CD4-positive, alpha-beta T cell treated with Interleukin-6 for 4 hours (primary cell): ENCODE results near the gene IGFBP7.

Experiments used
- DNase-seq: peaks from one replicate; pipeline ENCODE4 v3.0.0-alpha.2; 2020; ENCODE audit warnings: mixed read lengths

IGFBP7 gene

DNA sequence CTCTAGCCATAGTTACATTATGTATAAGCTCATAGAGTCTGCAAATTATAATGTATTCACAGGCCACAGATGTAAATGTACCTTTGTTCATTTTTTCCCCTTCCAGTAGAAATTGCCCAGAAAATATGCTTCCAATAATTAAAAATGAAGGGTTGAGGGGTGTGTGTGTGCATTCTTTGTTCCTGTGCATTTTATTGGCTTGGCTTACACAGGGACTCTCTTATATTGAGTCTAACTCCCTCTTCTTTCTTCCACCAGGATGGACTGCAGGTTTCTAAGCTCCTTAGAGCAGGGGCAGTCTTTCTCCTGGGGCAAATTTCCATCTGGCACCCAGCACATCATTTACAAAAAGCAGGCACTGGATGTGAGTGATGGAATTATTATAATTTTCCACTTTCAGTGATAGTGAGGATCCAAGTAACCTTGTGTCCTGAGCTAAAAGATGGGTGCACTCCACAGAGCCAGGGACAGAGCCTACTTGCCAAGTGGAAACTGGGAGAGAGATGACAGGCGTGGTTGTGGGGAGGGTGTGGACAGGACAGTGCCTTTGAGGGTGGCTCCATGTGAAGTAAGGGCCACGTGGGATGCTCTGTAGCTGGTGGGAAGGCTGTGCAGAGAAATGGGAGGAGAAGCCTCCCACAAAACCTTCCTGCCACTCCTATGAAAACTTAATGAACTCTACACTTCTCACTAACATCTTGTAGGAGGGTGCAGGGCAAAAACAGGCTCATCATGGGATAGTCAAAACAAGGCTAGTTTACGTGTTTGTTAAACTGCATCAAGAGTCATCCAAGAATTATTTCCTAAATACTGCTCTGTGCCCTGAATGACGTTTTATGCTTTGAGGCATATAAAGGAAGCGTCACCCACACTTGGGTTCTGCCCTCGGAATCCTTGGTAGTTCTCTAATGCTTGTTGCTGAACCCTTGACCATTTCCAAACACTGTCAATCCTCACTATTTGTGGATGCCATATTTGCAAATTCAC, 16.0 kb downstream of the IGFBP7 start:
- no peak for DNase-seq

DNA sequence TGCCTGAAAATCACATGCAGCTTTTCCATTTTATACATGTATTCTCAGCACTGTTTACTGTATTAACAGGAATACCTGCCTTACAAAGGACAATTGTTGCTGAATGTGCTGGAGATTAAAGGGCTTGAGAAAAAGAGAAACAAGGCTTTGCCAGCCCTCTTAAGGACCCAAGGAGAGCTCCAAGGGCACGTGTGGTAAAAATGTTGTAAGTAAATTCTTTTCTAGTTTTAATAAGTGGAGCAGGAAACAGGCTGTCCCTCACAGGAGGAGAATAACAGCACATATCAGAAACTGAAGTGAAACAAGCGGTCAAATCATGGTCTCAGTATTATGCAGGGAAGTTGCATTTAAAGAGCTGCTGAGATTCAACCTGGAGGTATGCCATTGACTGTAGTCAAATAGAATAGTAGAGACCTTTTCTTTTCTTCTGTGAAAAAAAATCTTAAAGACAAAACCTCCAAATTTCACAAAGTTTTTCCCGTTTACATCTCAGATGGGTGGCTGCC, 18.5 kb downstream of the IGFBP7 start:
- DNase-seq = no peak

DNA sequence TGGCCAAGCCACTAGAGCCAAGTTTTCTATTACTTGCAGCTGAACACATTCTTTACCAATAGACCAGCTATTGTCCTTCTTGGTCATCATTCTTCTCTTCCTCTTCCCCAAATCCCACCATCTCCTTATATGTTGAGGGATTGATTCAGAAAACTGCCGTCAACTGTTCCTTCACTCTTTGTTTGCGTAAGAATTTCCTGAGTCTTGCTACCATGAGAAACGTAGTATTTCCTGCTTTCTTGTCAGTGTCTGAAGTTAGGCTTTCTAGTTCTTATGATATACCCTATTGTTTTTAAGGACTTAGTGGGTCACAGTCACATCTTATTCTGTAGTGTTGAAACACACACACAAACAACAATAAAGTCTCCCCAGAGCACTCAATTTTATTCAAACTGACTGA, 20.1 kb downstream of the IGFBP7 start:
- DNase-seq = no peak

DNA sequence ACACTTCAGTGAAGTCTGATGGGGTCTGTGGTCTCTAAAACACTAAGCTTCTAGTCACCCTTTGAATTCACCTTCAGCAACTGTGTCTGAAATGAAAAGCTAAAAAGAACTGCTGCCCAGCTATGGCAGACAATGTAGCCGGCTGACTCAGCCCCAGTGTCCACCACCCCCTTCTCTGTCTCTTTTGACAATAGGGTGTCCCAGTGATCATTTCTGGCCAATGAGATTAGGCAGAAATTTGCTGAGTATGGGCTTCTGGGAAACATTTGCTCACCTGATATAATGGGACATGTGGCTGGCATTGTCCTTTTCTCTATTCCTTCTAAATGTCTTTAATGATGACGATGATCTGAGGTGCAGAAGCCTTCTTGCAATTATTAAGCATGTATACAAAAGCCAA, 20.6 kb downstream of the IGFBP7 start:
- no peak for DNase-seq

DNA sequence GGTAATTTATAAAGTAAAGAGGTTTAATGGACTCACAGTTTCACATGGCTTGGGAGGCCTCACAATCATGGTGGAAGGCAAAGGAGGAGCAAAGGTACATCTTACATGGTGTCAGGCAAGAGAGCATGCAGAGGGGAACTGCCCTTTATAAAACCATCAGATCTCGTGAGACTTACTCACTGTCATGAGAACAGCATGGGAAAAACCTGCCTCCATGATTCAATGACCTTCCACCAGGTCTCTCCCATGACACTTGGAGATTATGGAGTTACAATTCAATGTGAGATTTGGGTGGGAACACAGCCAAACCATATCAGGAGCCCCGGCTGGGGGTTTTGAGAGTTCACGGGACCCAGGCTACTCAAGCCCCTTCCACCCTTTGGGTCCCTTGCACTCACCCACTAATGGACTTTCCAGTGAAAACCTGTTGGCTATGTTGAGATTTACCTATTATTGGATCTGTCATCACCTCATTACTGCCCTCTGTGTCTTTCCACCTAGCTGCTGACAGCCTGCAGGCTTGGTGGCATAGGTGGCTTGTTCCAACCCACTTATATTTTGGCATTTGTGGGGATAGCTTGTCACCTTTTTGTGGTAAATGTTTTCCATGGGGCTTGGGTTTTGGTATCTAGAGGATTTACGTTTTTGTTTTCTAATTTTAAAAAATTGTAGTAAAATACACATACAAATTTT, 24.0 kb downstream of the IGFBP7 start:
- DNase-seq = no peak

DNA sequence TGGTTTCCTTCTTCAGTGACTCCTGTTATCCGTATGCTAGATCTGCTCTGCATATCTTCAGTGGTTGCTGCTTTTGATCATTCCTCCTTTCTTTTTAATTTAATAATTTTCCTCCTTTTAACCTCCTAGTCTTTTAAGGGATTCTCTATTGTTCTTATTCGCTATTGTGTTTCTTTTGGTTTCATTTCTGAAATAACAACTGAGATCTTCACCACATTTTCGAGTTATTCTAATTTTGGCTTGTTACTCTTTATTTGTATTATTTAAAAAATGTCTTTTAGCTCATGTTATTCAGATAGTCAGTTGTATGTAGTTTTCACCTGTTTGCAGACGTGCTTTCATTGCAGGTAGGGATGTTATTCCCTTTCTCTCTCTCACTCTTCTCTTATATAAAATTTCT, 24.9 kb downstream of the IGFBP7 start:
- DNase-seq = no peak

DNA sequence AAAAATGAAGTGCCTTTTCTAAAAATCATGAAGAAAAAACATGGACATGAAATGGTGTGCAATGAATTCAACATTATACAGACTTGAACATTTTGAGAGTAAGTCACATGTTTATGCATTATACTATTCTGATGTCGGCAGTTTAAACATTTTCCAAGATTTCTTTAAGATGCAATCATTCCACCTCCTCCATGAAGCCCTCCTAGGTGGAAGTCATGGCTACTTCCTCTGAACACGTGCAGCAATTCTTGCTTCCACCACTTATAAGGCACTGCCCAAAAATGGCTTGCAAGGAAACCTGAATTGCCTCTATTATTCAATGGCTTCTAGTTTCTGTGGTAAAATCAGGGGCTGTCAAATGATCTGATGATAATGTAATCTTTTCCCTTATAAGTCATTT, 25.8 kb downstream of the IGFBP7 start:
- no peak for DNase-seq

DNA sequence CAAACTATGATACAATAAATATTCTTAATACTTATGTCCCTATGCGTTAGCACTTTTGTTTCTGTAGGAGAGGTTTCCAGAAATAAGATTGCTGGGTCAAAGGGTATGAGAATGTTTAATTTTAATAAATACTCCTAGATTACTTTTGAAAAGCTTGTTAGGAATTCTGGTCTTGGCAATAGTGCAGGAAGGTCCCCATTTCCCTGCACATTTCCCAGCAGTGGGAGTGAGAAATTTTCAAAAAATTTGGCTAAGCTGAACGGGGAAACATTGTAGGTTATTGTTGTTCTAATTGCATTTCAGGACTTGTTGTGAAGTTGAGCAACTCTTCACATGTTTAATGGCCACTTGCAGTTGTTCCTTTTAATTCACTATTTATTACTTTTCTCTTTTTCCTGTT, 27.1 kb downstream of the IGFBP7 start:
- DNase-seq = no peak

DNA sequence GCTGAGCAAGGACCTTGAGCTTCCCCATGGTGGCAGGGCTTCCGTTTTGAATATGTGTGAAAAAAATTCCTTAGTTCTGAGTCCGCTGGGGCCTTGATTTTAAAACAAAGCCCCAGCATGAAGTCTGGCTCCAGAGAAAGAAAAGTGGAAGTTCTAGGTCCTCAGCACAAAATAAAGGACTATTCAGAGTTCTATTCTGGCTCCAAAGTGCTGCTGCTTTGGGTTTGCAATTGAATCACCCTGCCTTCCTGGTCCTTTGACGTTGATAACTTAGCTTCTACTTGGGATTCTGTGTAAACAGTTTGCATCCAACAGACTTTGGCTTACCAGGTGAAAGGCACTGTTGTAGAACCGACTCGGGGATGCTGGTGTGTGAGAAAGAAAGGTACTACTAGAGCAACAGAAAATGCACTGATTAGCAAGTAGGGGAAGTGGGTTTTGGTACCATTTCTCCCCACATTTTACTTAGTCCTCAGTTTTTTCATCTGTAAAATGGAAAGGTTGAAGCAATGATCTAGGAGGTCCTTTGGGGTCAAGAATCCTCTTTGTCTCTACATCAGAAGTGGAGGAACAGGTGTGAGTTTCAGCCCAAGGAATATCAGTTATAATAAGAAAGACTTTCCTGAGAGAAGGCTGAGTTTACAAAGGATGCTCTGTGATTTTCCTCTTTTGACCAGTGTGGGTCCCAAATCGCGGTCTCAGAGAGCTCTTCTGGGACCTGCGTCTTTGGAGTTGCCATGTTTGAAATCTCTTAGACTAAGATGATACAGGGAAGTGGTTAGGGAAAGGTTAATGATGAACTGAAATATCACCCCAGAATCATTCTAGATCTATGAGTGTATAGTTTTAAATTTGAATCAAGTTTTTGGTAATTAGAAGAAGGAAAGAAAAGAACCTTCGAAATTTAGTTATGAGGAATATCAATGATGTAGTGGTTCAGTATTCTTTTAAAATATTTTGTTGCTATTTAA, 28.2 kb downstream of the IGFBP7 start:
- no peak for DNase-seq

DNA sequence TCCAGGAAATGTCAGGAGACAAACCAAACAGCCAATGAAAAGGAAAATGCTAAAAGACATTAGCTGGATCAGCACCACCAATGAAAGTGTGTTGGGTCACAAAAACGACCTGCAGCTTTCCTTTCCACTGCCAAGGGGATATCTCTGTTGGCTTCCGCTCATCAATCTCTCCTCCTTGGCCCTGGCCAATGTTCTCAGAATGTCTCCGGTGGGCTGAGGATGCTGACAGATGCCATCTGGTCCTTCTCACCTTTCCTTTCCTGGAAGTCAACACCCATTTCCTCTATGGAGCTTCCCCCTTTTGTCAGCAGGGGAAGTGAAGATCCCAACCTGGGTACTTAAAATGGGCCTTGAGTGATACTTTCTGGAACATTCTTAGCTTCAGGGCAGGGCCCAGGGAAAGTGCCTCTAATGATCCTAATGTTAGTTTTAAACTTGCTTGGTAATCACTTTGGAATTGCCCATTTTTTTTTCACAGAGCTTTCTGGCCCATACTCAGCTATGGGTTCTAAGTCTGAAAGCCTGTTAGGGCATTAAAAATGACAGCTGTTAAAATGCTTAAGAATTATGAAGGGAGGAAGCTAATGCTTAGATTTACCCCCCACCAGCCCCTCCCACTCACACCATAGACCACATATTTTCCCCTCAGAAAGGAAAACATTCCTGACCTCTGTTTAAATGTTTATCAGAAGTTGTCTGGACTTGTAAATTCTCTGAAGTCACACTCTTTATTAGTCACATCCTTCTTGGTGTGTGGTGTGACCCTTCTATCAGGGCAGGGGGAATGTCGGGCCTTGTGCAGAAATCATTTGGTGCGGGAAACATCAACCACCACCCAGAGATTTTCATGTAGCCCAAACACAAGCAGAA, 29.2 kb downstream of the IGFBP7 start:
- no peak for DNase-seq

DNA sequence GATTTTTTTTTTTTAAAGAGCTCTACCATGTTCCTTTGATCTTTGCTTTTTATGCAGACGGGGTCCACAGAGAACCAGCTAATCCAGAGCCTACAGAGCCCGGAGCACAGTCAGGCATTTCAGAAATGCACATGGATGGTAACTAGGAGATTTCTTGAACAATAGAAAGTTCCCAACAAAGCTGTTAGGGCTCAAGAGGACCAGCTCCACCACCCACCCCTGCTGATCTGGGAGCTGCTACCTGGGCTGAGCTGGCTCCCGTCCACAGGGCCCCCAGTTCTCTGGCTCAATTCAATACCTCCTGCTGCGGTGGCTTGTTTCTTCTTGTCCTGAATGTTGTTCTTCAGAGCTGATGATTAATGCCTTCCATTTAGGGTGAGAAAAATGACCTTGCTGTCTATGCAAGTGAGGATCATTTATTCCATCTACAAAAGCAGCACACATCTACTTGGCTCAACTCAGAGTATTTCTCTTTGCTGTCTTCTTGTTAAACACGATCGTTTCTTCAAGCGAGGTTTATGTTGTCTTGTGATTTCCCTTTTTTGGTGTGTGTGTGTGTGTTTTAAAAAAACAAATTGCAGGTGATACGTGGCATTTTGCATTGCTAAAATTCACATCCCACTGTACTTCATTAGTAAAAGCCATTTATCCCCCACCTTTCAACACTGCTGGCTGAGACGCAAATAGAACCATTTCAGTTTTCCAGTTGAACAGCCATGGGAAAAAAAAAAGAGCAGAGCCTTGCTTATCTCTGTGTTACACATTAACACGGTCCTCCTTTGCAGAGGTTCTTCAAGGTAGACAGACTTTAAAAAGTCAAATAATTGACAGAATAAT, 31.3 kb downstream of the IGFBP7 start:
- no peak for DNase-seq

DNA sequence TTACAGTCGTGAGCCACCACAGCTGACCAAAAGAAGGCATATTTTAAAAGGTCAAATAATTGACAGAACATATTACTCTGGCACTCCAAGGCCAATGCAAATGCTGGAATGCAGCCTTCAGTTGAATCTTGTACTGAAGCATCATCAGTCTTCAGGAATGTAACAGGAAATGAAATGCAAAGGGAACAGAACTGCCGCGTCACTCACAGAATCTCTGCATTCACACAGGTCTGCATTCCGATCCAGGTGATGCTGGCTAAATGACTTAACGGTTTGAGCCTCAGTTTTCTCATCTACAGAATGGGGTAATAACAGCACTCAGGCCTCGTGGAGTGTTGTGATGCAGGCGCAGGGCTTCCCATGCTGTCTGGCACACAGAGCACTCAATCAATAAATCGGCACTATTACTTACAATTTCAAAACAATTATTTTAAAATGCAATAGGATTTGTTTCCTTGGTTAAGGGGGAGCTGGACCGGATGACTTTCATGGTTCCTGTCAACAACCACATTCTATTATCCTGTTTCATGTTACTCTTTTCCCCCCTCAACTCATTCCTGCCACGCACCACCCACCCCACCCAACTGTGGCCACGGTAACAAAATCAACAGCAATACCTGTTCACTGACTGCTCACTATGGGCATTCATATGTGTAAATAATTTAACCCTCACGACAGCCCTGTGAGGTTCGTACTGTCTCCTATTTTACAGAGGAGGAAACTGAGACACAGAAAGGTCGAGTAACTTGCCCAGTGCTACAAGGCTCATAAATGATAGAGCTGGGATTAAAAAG, 32.4 kb downstream of the IGFBP7 start:
- DNase-seq = no peak

DNA sequence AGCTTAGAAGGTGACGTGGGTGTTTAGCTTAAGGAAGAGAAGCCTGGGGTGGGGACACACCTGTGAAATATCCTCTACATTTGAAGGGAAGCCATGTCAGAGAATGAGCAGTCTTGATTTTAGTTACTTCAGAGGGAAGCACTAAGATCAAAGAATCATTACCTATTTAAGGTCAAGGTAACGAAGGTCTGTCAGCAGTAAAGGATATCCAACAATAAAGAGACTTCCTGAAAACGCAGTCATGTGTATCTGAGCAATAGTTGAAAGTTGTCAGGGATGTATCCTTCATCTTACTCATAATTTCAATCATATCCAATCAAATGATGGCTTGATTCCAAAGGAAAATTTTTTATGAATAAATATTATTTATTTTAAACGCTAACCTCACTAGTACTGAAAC, 33.5 kb downstream of the IGFBP7 start:
- DNase-seq = no peak

DNA sequence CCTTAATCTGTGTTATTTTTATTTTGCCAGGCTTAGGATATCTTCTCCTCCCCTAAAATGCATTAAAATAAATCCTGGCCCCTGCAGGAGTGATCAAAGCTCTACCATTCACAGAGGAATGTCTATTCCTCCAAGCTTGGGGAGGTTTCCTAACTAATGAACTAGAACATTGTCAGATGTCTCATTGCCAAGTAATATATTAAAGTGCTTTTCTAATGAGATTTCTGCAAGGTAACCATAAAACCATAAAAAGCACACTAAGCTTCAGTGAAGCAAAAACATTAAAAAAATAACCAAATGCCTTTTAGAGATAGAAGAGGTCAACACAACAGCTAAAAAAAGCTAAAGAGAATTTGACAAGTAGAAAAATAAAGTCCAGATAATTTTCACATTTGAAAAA, 34.8 kb downstream of the IGFBP7 start:
- DNase-seq = no peak

DNA sequence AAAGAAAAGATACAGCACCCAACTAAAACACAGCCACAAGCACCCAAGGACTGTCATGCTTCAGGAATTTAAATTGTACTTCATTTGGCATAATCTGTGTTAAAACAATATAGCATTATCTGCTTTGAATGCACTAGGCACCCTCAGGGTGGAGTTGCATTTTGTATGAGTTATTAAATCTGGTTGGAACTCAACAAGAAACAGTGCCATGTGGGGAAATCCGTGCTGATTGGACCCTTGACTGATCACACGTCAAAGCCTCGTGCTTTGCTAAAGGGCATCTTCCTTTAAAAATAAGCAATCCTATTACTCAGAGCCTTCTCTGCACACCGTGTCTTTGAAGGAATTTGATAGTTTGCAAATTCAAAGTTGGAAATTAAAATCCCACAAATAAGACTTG, 35.4 kb downstream of the IGFBP7 start:
- DNase-seq = no peak

DNA sequence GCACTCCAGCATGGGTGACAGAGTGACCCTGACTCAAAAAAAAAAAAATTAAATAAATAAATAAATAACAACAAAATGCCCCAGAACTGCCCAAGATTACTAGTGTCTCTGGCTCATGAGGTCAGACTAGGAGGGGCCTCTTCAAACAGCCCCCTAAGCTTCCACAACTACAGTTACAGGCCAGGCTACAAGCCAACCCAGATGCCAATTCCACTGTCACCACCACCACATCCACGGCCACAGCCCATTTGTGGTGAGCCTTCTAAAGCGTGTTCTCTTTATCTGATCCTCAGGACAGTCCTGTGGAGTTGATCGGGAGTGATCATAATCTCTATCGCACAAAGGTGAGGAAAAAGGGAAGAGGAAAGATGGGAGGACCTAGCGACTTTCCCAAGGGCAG, 36.6 kb downstream of the IGFBP7 start:
- no peak for DNase-seq

DNA sequence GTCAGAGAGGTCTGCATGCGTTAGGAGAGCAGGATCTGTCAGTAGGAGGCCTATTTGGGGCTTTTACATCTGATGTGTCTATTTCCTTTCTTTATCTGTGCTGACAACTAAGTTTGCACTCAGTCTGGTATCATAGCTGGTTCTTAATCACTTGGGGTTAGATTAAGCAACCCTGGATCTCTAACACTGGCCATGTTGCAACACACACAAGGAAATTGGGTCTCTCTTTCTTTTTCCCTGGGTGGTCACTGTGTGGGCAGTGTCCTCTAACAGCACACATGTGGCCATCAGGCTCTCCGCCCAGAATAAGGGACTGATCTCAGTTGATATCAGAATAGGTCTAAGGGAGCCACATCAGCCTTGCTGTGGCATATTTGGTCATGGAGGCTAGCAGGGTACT, 38.9 kb downstream of the IGFBP7 start:
- DNase-seq = no peak

DNA sequence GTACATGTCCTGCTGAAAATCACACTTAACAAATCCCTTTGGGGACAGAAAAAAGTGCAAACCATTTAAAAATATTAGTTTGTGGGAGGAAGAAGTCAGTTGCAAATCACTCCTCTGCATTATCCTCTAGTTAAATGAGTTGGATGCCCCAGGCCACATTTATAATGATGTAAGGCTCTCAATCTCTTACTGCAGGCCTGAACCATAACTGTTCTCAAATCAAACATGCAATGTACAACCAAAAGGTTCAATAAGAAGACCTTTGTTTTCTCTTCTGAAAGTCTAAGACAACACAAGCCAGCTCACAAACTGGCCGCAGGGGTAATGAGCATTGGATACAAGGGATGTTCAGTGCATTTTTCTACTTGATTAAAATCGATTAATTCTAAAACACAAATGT, 39.7 kb downstream of the IGFBP7 start:
- no peak for DNase-seq

DNA sequence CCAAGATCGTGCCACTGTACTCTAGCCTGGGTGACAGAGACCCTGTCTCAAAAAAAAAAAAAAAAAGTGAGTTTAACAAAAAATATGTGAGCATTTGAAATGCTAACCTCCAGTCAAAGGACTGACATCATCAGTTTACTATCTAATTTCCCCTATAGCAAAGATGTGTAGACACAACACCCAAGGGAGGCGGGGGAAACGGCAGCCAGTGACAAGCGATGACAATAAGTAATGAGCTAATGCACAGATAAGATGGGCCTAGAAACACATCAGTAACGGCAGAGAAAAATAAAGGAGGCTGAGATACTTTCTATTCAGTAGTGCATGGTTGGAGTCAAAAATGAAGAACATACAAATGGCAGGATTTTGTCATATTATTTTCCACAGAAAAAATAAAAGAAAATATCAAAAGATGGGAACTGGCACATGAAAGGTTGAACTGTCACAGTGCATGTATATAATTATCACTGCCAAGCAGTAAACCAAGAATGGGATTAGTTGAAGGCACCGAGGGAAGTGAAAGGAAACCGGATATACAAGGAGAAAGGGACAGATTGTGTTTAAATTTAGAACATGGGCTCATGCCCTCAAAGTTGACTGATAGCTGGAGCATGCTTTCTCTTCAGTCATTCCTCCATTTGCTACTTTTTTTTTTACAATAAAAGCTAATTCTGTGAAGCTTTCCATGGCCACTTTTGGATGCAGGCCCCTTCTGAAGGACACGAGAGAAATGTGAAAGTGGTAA, 41.8 kb downstream of the IGFBP7 start:
- DNase-seq = no peak
